HTERT RPE-1 (cell line): ENCODE measurements around the gene SLC1A3.

Experiments
- in situ Hi-C: fragments of 300-500 bp; cut with MboI; formaldehyde crosslinking; loops from 4 replicates; pipeline ENCODE4 v1.14.3; 2020; ENCODE audit warnings: low sequenced_read_pairs

SLC1A3 gene

DNA sequence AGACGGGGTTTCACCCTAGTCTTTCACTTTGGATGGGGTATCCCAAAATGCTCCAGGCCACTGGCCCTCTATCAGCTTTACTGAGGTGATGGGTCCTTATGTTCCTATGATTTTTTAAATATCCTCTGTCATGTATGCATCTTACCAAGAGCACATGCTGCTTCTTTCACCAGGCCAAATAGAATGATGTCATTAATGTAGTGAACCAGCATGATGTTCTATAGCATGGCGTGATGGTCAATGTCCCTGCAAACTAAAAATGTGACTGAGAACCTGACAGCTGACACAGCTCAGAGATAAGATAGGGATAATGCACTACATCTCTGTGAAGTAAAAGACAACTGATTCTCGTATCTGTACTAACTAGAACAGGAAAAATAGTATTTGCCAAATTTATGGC lies 103.6 kb downstream of the SLC1A3 start:
- in situ Hi-C loops, result no loop called here

DNA sequence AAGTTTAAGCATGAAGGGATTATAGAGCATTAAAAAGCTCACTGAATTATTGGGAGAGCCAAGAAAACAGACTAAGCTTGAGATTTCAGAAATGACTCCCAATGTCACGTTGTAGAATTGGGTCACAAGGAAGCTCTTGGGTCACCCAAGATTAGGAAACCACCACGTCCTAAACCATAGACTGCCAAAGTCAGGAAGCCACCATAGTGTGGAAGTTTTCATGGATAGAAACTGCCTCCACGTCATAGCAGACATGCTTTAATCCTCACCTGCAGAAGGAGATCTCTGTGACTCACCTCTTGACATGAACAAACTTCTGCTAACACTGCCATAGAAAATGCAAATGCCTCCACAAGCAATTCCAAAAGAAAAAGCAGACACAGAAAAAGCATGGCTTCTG lies 106.3 kb downstream of the SLC1A3 start:
- in situ Hi-C loops, result no loop called here

DNA sequence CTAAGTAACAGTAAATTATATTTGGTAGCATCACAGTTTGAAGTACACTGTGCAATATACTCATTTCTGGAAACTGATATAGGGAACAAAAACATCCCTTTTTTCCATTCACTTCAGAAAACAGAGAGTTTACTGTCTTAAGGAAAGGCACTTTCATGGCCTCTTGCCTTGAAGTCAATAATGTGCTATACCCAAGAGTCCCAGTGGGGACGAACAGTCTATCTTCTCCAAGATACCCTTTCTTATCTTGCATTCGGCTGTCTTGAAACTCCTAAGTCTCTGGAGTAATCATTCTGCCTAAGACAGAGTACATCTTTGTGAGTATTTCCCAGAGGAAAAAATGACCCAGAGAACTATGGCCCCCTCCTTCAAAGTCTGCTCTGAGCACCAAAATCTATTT lies 107.1 kb downstream of the SLC1A3 start:
- in situ Hi-C loops, result no loop called here

DNA sequence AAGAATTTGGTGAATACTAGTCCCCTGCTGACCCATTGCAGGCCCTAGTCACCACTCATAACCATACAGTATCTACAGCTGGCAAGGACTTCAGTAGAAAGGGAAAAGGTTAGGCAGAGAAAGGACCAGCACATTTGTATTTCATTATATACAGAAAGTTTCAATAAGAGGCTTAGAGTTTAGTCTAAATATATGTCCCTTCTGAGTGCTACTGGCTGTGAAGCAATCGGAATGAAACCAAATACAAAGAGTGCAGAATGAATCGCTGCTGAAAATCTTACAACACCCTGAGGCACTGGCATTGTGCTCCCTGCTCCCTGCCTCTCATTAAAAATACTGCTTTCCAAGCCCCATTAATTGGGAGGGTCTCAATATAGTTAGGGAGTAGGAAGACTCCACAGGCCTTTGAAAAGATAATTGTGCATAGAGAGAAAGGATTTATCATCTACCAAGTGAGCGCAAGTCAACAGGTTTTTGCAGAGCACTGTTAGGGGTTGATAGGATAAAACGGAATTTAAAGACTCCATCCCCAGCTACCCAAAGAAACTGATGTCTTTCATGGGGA lies 110.8 kb downstream of the SLC1A3 start:
- in situ Hi-C loops, result no loop called here

DNA sequence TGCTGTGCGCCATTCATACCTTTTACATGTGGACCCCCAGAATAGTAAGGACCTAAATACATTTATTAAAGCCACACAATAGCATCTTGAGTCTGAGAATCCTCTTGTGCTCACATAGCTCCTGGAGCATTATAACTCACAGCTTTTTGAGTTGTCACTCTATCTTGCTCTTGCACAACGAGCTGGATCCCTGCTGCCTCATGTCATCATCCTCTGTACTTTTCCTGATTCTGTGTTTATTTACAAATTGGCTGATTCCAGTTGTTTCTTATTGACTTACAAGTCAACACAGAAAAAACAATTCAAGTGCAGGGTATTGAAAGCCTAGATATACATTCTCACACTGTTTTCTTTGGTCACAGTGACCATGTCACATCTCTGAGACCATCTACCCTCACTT lies 112.9 kb downstream of the SLC1A3 start:
- in situ Hi-C loops, result no loop called here

DNA sequence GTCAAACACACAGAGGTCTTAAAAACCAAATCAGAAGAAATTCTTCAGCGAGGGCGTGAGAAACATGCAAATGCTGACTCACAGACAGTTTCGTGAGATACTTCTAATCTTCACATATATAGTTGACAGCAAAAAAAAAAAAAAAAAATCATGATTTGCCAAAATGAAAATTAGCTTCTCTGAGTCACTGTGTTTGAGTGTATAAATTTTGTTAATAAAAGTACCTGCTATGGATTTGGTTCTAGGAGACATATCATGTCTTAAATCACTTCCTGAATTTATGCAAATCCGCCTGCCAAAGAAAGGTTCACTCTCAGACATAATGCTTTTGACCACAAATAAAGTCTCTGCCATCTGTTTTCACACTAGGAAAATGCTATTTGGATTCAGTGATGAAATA lies 114.3 kb downstream of the SLC1A3 start:
- in situ Hi-C loops, result no loop called here

DNA sequence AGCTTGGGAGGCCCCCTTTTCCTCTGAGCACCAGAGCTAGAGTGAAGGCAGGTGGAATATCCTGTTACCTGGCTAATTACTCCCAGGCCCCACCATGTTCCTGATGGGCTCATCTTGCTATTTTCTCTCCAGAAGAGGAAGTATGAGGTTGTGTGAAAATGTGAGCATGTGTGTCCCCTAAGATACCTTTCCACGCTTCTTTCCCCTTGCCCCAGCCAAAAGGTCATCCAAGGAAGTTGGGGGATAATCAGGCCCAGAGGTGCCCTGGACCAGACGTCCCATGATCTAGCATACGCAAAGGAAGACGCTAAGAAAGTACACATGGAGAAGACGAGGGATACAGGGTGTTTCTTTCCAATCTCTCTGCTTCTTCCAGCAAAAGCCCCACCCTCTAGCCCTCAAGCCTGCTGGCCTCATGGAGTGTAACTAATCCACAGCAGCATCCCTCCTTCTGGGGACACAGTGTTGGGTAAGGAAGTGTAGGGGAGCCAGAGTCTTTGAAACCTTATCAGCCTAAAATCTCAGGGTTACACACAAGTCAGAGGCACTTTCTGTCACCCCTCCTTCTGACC lies 115.3 kb downstream of the SLC1A3 start:
- in situ Hi-C loops, result no loop called here

DNA sequence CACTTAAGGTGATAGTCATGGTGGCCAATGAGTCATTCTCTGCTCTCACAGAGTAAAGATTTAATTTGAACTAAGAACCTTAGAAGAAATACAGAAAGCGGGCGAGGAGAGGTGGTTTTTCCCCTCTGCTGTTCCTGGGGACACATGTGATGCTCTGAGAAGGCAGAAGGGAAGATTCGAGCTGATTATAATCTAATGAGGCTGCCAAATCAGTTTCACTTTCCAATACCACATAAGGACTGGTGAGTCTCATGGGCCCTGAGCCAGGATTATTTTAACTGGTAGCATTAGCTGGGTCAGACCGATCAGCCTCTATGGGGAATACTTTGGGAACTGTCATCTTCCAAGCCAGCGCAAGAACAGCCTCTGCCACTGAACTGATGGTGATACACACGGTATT lies 116.5 kb downstream of the SLC1A3 start:
- in situ Hi-C loops, result no loop called here

DNA sequence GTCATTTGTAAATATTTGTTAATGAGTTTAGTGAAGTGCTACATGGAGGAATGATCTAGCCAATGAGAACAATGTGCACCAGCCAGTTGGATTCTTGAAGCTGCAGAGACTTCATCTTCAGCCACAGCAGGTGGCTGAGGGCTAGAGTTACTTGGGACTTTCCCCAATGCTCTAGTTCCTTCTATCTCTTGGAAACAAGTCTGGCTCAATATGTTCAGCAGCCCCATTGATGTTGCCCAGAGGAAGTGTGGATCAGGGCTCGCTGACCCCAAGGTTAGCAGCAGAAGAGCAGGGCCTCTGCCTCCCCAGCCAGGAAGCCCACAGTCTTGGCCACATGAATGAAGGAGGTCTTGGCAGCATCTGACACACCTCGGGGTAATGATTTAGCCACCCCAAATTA lies 117.5 kb downstream of the SLC1A3 start:
- in situ Hi-C loops, result no loop called here

DNA sequence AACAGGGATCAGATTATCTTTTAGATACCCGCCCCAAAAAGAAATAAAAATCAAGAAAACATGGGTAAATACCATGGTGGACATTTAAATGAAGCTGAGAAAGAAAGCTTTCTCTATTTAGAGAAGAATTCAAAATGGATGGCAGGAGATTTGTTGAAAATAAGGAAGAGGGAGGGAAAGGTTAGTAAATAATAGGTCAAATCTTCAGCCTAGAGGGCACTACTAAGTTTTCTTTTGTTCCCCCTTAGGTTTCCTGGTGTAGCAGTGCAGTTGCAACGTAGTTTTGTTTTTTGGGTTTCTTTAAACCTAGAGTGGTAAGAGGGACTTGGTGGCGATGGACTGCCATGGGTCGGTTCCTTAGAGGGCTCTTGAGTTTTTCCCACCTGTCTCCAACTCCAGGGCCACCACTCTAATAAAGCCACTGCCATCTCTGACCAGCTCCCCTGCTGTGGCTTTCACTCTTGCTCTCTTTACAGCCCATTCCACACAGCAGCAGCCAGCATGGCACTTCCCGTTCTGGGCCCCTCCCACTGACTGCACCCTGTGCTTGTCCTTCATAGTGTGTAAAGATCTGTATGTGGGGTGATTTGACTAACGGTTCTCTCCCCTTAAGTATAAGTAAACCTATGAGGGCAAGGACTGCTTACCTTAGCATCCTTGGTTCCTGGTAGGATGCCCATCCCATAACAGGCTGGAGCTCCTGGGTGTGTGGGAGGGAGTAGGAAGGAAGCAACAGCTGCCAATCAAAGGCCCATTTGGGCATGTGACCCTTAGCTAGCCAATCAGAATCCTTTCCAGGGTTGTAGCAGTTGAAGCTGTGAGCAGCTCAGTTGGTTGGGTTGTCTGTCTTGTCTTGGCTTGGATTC lies 118.3 kb downstream of the SLC1A3 start:
- in situ Hi-C loops, result no loop called here

DNA sequence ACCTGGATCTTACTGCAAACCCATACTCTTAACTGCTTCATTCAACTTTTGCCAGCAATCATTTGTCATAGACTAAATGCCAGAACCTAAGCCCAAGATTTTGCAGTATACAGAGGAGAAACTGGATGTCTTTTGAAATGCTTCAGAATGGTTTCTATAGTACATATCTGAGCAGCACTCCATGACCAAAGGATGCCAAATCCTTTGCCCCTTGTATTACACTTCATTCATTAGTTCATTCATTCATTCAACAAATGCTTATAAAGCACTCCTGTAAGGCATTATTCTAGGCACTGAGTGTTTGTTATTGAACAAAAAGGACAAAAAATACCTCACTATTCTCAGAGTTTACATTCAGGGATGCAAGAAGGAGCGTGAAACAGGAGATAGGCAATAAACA lies 119.9 kb downstream of the SLC1A3 start:
- in situ Hi-C loops, result no loop called here

DNA sequence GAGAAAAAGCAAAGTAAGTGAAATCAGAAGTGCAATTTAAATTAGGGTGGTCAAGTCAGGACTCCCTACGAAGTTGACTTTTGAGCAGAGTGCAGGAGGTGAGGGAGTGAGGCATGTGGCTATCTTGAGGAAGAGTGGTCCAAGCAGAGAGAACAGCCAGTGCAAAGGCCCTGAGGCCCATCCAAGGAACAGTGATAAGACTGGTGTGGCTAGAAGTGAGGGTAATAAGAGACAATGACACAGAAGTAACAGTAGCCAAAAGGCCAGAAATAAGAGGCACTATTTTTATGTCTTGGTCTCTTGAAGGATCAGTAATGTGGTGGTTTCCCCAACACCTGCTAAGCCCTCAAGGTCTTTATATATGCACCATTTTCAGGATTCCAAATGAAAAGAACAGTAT lies 120.4 kb downstream of the SLC1A3 start:
- in situ Hi-C loops, result no loop called here

DNA sequence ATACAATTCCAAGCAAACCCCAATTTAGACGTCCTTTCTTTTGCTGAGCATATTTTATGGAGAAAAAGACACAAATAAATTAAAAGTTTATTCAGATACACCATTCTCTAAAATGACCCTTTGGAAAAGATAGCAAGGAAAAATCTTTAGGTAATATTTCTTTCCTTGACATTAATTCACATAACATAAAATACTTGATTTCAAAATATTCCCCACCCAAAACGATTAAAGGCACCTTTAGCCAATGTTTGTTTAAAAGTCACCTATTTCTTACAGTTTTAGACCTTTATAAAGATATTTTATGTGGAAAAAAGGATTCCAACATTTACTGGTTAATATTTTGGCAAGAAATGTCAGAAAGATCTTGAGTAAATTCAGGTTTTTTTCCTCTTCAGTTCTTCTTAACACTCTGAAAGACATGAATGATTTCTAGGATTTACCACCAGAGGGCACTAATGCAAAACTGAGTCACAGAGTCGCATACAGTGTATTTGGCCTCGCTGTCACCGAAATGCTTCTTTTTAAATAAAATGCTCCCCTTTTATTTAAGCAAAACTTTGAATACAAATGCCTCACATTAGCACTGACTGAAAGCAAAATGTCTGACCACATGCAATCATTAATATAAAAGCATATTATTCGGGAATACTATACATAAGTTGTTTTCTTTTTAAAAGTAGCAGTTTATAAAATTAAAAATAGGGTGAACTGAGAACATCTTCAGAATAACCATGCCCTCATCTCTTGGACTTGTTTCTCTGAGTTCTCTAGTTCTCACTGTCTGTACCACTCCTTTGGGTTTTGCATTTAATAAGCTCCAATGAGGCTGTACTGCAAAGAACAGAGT lies 122.5 kb downstream of the SLC1A3 start:
- in situ Hi-C loops, result no loop called here

DNA sequence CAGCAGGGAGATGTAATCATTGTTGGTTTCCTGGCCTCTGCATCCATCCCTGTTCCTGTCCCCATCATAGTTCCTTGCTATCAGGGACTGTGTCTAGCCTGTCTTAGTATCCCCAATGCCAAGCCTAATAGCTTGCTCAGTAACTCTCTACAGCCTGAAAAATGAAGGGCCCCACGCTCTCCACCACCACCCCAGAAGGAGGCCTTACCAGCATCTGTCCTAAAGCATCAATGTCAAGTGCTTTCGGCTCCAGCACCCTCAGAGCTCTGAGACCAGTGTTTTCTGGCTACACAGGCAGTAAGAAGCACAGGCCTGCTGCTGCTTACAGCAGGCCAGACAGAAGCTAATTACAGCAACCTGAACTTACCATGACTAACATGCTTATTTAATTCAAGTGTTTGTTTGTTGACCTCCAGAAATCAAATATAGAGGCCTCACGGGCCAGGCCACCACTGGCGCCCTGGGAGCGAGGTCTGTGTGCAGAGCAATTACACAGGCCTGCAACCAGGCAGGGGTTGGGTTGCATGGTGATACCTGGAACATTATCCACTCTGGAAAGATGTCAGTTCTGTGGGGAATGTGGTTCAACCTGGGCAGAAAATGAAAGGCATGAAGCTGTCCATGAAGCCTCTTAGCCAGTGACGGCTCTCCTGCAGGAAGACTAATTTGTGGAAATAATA lies 124.3 kb downstream of the SLC1A3 start:
- in situ Hi-C loops, result no loop called here

DNA sequence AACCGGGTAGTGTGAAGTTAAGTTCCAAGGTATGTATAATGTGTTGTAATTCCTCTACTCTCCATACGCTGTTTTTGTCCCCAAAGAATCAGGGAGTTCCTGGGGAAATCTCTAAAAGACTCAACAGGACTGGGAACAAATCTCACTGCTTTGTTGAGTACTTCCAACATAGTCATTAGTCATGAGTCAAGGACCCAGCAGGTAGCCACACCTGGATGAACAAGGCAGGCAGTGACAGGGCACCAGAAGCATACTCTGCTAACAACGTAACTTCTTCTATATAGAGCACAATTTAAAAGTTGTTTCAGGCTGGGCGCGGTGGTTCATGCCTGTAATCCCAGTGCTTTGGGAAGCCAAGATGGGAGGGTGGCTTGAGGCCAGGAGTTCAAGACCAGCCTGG lies 126.8 kb downstream of the SLC1A3 start:
- in situ Hi-C loops, result no loop called here

DNA sequence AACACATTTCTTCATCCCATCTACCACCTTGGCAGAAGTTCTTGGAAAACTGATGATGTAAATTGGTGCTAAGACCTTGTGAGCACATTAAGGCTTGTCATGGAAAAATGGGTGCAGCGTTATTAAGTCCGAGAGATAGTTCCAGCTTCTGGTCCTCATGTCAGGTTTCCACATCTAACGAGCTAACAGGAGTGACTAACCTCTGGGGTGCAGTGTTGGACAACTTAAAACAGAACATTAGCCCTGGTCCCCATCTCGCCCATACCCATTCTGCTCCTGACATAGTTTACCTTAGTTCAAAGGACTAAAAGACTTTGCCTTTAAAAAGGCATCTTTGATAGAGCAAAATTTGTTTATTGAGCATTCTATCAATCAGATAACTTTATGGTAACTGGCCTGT lies 128.0 kb downstream of the SLC1A3 start:
- in situ Hi-C loops, result no loop called here

DNA sequence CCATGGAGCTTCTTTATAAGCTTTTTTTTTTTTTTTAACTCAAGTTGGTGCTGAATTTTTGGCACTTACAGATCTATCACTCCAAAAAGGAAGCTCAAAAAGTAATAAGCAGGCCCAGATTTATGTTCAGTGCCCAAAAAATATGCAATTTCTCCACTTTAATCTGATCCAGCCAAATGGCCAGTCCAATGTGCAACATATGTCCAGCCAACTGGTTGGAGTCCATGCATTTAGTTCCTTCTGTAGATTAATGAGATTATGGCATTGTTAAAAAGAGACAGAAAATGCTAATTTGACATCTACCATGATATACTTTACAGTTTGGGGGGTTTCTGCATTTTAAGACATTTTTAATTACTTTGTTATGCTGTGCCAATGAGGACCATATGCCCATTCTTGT lies 129.5 kb downstream of the SLC1A3 start:
- in situ Hi-C loops, result no loop called here
